HG03520 (cell line): ENCODE measurements around the gene FCRL1.
A peak's percentile ranks its signal among the peaks of the same experiment; 100 is the strongest.

Source experiments
- ATAC-seq: cut with Tn5 transposase; IDR thresholded peaks from one replicate; pipeline ENCODE4 v1.9.1; 2021; ENCODE audit warnings: mild to moderate bottlenecking, moderate library complexity; ENCODE audit not compliant: unreplicated experiment

Gene FCRL1

DNA sequence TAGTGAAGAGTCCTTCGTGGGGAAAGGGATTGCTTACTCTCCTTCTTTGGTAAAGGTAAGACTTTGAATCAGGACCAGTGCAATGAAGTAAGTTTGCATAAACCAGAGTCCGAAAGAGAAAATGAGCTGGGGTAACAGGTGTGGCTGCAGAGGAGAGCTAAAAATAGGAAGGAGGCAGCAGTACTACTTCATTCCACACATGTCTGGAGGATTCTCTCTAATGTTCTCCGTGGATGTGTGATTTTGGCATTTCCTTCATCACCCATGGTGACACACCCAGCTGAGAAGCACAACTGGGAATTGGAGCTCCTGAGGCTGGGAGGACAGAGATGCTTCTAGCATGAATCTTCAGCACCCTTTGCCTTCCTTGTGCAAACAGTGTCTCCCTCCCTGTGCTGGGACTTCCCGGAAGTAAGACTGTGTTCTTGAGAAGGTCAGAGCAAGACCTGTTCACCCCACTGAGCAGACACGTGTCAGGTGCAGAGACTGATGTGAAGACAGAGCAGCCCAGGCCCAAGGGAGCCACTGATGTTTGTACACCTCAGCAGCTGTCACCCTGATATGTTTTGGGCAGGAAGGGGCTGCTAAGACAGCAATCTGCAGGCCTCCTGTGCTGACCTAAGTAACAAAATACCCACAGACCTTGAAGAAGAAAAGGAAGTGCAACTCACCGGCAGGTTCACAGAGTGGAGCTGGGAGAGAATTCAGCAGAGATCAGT lies 13.3 kb downstream of the FCRL1 start:
- peak; percentile 85 for ATAC-seq

DNA sequence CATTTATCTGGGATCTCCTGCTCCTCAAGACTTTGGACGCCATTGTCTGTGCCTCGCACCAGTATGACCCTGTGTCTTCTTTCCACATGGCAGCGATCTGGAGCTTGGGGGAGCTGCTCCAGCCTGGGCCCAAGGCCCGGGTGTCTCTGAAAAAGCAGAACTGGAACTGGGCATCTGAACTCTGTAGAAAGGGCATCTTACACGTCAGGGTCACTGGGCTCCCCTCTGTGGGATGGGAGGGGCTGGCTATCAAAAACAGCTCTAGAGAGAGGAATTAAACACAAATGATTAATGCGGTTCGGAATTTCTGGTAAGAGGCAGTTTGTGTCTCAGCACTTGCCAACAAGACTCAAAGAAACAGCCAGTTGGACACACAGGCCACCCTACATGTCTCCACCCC lies 16.1 kb downstream of the FCRL1 start:
- ATAC-seq = no peak

- no peak for ATAC-seq
Observed at GRCh38 chr1:157799996-157800395, 19.9 kb downstream of the FCRL1 start.

DNA sequence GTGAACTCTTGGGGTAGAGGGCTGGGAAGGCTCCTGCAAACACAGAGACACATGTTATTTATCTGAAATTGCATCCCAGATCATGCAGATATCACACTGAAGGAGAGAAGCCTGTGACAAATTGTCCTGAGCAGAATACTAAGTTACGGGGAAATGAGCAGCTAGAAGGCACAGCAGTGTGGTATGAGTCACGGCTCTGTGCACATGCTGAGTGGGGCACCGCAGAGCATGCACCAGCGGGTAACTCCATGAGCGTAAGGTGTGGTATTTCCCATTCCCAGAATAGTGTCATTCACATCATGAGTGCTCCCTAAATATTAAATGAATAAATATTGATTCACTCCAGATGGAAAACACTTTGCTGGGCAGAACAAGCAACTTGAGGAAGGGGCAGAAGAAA lies 21.7 kb downstream of the FCRL1 start:
- ATAC-seq = no peak

DNA sequence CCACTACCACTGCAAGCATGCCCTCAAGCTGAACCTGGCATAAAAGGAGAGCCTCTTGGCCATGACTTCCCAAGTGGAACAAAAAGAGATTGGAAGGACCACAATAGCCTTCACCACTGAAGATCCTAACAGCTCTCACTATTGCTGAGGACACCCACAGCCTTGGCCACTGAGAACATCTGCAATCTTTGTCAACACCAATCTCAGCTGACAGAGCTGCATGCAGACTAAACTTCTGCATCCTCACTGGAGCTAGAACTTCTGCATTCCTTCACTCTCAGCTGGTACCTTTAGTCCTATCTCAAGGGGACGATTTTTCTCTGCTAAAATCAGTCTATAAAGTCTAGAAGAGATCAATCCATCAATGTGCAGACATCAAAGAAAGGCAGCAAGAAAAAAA lies 34.7 kb downstream of the FCRL1 start:
- ATAC-seq = no peak

DNA sequence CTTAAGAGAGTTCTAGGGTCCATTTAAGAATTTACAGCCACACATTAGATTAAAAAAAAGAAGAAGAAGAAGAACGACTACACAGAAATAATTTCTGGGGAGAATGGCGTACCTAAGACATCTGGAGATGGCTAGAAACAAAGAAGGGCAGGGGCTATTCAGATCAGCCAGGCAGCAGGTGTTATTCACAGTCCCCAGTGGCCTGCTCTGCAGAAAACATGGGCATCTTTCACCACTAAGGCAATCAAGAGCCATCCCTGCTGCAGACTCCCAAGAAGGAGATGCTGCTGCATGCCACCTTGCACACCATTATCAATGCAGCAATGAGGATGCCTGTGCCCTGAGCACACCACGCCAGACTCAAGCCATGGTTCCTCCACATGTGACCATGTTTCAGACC lies 35.1 kb downstream of the FCRL1 start:
- ATAC-seq = no peak

- ATAC-seq = no peak
Observed at GRCh38 chr1:157782931-157783330, 37.0 kb downstream of the FCRL1 start.

GRCh38 chr1:157781048-157781447 lies 38.9 kb downstream of the FCRL1 start:
- ATAC-seq = no peak

DNA sequence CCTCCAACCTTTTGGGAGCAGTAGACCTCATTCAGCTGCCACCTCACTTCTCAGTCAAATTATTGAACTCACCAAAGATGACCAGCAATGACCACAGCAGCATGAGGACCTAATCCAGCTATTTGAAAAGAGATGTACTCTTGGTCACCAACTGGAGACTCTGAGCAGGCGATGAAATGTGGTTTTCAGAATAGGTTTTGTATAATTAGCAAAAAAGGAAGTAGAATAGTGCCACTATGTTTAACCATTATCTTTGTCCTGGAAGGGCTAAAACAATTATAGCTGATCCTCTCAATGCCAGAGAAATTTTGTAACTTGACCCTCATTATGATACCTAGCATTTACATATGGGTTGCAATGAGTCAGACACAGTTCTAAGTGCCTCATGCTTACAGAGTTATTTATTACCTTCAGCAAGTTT lies 42.9 kb downstream of the FCRL1 start, which contains the start of gene FCRL2:
Gene FCRL2, minus strand, starts transcription at position 162 of the 421 bp plus-strand sequence. Its CDS starts 59 bp downstream, at position 103.
- ATAC-seq = peak; percentile 48

DNA sequence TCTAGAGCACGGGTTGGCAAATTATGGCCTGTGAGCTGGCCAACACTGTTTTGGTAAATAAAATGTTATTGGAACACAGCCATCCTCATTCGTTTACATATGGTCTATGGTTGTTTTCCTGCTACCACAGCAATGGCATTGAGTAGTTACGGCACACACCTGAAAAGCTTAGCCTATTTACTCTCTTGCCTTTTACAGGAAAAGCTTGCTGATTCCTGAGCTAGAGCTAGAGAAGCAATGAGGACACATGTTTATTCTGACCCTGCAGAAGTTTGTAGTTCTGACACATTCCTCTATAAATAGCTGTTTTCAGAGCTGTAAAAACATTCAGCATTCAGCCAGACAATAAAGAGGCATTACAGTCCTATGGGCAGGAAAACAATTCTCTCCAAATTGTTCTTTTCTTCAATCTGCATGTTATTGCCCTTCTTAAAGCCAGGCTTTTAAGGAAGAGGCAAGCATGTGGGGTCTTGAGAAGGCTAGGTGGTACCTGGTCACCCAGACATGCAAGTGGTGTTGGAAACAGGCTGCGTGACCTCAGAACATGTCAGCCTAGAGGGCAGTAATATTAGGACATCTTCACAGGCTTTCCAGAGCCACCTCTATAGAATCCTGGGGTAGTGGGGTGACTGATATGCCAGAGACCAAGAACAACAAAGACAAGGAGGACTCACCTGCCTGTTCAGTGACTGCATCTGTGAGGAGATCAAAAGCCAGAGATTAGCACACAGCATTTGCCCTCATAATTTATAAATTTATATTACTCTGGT lies 44.6 kb downstream of the FCRL1 start:
- ATAC-seq = no peak

GRCh38 chr1:157774412-157774811 lies 45.5 kb downstream of the FCRL1 start:
- no peak for ATAC-seq

DNA sequence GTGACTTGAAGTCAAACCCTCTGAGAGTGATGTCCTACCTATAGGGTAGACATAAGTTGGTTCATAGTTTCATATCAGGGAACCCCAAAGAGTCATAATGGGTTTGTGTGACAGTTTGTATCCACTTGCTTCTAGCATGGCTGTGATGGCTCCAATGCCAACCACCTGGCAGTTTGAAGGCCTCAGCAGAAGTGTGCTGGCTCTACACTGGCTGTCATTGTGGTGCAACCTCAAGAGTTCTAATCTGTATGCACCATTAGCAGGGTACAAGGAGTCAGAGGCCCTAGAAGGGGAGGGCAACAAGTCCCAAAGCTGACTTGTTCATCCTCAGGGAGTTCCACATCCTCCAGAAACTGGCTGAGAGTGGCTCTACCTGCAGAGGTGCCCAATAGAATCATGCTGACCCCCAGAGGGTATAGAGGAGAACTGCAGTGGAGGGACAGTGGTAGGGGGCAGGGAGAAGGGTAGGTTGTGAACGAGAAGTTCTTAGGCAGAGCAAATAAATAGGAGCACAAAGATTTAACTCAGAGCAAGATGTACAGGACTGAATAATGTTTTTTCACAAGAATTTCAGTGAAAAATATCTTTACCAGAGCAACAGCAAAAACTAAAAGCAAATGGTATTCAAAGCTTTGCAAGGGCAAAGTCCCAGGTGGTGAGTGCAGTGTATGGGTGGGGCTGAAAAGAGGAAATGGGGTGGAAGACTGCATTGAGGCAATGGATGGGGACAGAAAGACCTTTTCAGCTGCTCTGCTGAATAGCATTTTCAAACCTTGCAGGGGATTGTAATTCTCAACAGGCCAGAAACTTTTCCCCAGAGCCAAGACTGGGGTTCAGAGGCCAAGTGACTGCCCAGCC lies 46.2 kb downstream of the FCRL1 start:
- ATAC-seq = peak; percentile 50

GRCh38 chr1:157771661-157772425 lies 48.1 kb downstream of the FCRL1 start:
- ATAC-seq = no peak

GRCh38 chr1:157770442-157771043 lies 49.4 kb downstream of the FCRL1 start:
- no peak for ATAC-seq

GRCh38 chr1:157766792-157767191 lies 53.1 kb downstream of the FCRL1 start:
- ATAC-seq = no peak

DNA sequence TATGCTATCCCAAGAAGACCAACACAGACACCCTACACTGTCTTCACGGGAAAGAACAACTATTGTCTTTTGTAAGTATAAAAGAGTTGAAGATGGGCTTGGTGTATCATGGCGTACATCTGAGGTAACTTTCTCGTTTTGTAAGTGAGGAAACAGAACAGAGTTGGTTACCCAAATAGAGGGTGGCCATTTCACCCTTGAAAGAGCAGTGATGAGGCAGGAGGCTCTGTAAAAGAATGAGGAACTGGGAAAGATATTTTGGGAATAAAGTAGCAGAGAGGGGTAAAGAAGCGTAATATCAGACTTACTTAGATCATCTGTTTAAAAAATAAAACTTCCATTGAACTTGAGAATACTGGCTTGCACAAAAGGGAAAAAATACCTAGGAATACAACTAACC lies 61.9 kb downstream of the FCRL1 start:
- no peak for ATAC-seq

GRCh38 chr1:157753611-157754010 lies 66.3 kb downstream of the FCRL1 start:
- ATAC-seq = no peak

DNA sequence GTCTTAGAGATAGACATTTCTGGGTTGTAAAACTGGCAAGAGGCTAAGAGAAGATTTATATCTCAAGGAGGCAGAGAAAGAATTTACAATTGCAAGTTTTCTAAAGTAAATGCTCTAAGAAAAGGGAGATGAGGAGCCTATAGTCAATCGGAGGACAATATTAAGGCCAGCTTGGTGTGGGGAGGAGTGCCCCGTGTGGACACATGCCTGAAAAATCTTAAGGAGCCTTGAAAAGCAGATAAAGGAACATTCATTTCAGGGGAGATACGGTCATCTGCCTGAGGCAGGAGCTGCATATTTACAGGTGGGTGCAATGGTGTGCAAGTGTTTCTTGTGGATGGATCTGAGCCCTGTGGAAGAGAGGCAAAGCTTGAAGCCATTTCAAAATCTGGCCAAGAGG lies 68.6 kb downstream of the FCRL1 start:
- ATAC-seq = no peak

GRCh38 chr1:157748262-157748817 lies 71.6 kb downstream of the FCRL1 start:
- no peak for ATAC-seq
